Measurements from ENCODE around the gene MGLL.

Gene MGLL

GRCh38 chr3:127839099-127839498 is 16.8 kb upstream of the MGLL start:
- DNase-seq (ENCODE audit: low read depth): no peak
- no peak overlapping the region for H3K4me3 ChIP-seq (ENCODE audit: low read depth, low read length)
- no peak for TF ChIP-seq CTCF (IDR thresholded peaks at IDR 0.05; ENCODE audit: control insufficient read depth, extremely low read depth, insufficient read depth)

DNA sequence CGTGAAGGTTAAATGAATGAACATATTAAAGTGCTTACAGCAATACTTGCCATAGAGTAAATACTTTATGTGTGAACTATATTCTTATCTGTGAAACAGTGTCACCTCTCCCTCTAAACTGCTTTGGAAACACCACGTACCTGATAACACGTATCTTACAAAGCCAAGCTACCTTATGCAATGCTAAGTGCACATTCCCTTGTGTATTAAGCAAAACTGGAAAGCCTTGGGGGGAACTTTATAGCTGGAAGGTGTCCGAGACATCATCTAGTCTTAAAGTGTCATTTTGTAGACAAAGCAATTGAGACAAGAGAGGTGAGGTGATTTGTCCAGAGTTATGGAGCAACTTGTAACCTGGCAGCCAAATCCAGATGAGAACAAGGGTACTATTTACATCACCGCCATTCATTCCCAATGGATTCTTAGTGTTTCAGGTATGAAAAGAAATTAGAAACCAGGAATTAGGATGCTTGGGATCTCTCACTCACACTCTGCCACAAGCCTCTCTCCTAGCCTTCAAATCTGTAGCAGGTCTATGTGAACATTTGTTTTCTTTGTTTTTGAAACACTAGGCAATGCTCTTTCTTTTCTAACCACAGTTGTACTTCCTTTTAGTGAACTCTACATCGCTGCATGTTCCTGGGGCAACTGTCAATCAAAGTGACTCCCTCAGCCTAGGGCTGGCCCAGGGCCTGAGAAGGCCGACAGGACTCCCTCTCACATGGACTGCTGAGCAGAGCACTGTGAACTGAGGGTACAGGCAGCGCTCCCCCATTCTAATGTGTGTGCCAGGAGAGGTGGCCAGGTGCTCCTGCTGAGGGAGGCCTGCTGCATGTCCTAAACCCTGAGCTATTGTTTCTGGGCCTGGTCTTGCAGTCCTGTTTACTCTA is 13.9 kb upstream of the MGLL start:
- DNase-seq (ENCODE audit: low read depth): no peak
- no peak overlapping the region for H3K4me3 ChIP-seq (ENCODE audit: low read depth, low read length)
- no peak for TF ChIP-seq CTCF (IDR thresholded peaks at IDR 0.05; ENCODE audit: control insufficient read depth, extremely low read depth, insufficient read depth)

DNA sequence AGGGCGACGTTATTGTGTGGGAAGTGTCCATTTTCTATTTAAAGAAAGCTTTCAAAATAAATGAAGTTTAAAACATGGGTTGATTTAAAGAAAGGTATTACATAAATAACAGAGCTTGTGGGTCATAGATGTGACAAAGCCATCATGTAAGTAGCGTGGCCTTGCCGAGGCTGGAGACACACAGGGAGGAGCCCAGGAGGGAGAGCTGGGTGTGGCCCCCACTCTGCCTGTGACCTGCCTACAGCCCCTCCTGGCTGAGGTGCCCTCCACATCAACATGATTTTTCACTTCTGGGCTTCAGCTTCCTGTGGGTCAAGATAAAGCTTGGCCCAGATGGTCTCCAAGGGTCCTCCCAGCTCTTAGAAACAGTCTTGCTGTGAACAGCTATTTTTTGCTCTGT is 12.5 kb upstream of the MGLL start:
- no peak for DNase-seq (ENCODE audit: low read depth)
- TF ChIP-seq CTCF (IDR thresholded peaks at IDR 0.05; ENCODE audit: control insufficient read depth, extremely low read depth, insufficient read depth): no peak
- H3K4me3 ChIP-seq (ENCODE audit: low read depth, low read length): no peak overlapping the region

- TF ChIP-seq CTCF (IDR thresholded peaks at IDR 0.05; ENCODE audit: control insufficient read depth, extremely low read depth, insufficient read depth): no peak
- no peak for DNase-seq (ENCODE audit: low read depth)
- H3K4me3 ChIP-seq (ENCODE audit: low read depth, low read length): no peak overlapping the region
These were observed 11.1 kb upstream of the MGLL start for GRCh38 chr3:127833281-127834032.

- no peak overlapping the region for H3K4me3 ChIP-seq (ENCODE audit: low read depth, low read length)
- peak; percentile 67 for TF ChIP-seq CTCF (IDR thresholded peaks at IDR 0.05; ENCODE audit: control insufficient read depth, extremely low read depth, insufficient read depth)
- peak; percentile 15 for DNase-seq (ENCODE audit: low read depth)
These were observed 9.4 kb upstream of the MGLL start for GRCh38 chr3:127831723-127832172.

DNA sequence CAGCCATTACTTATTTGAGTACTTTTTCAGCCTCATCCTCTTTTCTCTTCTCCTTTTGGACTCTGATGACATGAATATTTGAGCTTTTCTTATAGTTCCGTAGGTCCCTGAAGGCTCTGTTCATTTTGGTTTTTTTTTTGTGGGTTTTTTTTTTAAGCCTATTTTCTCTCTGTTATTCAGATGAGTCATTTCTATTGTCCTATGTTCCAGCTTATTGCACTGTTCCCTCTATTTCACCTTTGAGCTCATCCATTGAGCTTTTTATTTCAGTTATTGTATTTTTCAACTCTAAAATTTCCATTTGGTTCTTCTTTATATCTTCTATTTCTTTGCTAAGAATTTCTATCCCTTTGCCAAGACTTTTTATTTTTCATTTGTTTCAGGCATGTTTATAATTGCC is 7.2 kb upstream of the MGLL start:
- TF ChIP-seq CTCF (IDR thresholded peaks at IDR 0.05; ENCODE audit: control insufficient read depth, extremely low read depth, insufficient read depth): no peak

More for the DNA sequence above, 7.2 kb upstream of the MGLL start:
- no peak overlapping the region for H3K4me3 ChIP-seq (ENCODE audit: low read depth, low read length)
- DNase-seq (ENCODE audit: low read depth): no peak

Data from LNCaP clone FGC (cell line).